HepG2 (cell line): ENCODE data around the gene CORO7. TPM values are rescaled to one million over a fixed set of nuclear protein-coding genes. Genes with fewer than 3 reads are reported as not detected.

Experiments used
- FOXO1 ChIP-seq: sonication (generic); formaldehyde crosslinking; IDR thresholded peaks from 2 replicates; pipeline ENCODE4 v1.4.0; 2020; ENCODE audit warnings: missing genetic modification reagents
- KDM5A ChIP-seq: fragments of 200-600 bp; sonication (generic); IDR thresholded peaks from 2 replicates; pipeline ENCODE4 v1.7.0; 2018; ENCODE audit warnings: antibody characterized with exemption, mild to moderate bottlenecking, low read length, borderline replicate concordance
- KLF9 ChIP-seq: IDR thresholded peaks from 2 replicates; pipeline ENCODE4 v1.6.1; 2016; ENCODE audit warnings: low read depth
- KMT2A ChIP-seq: sonication (generic); formaldehyde crosslinking; IDR thresholded peaks from 2 replicates; pipeline ENCODE4 v1.4.0; 2020; ENCODE audit warnings: missing genetic modification reagents
- MTA3 ChIP-seq: sonication (generic); formaldehyde crosslinking; IDR thresholded peaks from 2 replicates; pipeline ENCODE4 v1.4.0; 2020; ENCODE audit warnings: missing genetic modification reagents
- NCOR1 ChIP-seq: fragments of 200-600 bp; sonication (generic); IDR thresholded peaks from 2 replicates; pipeline ENCODE4 v1.7.0; 2017; ENCODE audit warnings: antibody characterized with exemption, low read length, borderline replicate concordance
- SIX4 ChIP-seq: sonication (generic); formaldehyde crosslinking; IDR thresholded peaks from 2 replicates; pipeline ENCODE4 v1.4.0; 2020; ENCODE audit warnings: missing genetic modification reagents
- ZC3H4 ChIP-seq: sonication (generic); formaldehyde crosslinking; IDR thresholded peaks from 2 replicates; pipeline ENCODE4 v1.4.0; 2020; ENCODE audit warnings: missing genetic modification reagents, borderline replicate concordance
- ZNF296 ChIP-seq: sonication (generic); formaldehyde crosslinking; conservative IDR thresholded peaks from 2 replicates; pipeline ENCODE4 v1.5.0; 2020; ENCODE audit warnings: mild to moderate bottlenecking, missing genetic modification reagents
- ZNF3 ChIP-seq: IDR thresholded peaks from 2 replicates; pipeline ENCODE4 v1.7.0; 2017; ENCODE audit warnings: inconsistent platforms
- ZNF333 ChIP-seq: sonication (generic); formaldehyde crosslinking; IDR thresholded peaks from 2 replicates; pipeline ENCODE4 v1.4.0; 2020; ENCODE audit warnings: mild to moderate bottlenecking, missing genetic modification reagents, borderline replicate concordance
- ZNF687 ChIP-seq: sonication (generic); formaldehyde crosslinking; IDR thresholded peaks from 2 replicates; pipeline ENCODE4 v1.5.1; 2020; ENCODE audit warnings: mild to moderate bottlenecking, missing genetic modification reagents, moderate library complexity
- polyA plus RNA-seq, 8 experiments: library from polyadenylated mRNA; depleted of rRNA in 3 of 8; stranded (reverse) in 7 of 8; unstranded in 1 of 8; fragments of >200 nt; fragmentation: Illumina TruSeq in 4 of 8; extraction: Trizol in 4 of 8; gene quantifications; 2 replicates each; pipeline versions ENCODE4 v1.2.1 to v1.2.3, GENCODE V29; 2011 to 2016; ENCODE audit warnings: low read depth in 4 of 8, missing spikeins in 1 of 8, mixed read lengths in 1 of 8; ENCODE audit not compliant: insufficient read depth in 1 of 8
- total RNA-seq, 5 experiments: library from RNA; depleted of rRNA; stranded (reverse); fragments of >200 nt; fragmentation: Illumina TruSeq; extraction: Trizol; gene quantifications; 2 replicates each; pipeline ENCODE4 v1.2.3, GENCODE V29; 2016; ENCODE audit warnings: low read depth in 1 of 5
- TF ChIP-seq, protein P1 (sequence below): sonication (generic); formaldehyde crosslinking; IDR thresholded peaks from 2 replicates; pipeline ENCODE4 v1.4.0; 2020; ENCODE audit warnings: missing genetic modification reagents
- TF ChIP-seq, protein P2 (sequence below): sonication (generic); formaldehyde crosslinking; IDR thresholded peaks from 2 replicates; pipeline ENCODE4 v1.8.0; 2022; ENCODE audit warnings: missing genetic modification reagents, low read depth, mild to moderate bottlenecking, borderline replicate concordance
- TF ChIP-seq, protein P3 (sequence below): sonication (generic); formaldehyde crosslinking; IDR thresholded peaks from 2 replicates; pipeline ENCODE4 v1.8.1; 2022; ENCODE audit warnings: low read depth, mild to moderate bottlenecking, missing genetic modification reagents

CORO7 gene
- total and polyA plus RNA-seq, 2 of the 13 experiments (the other 11 are each of a cell fraction or from before 2014, with no cell fraction given): 9.9 to 14.3 TPM

DNA sequence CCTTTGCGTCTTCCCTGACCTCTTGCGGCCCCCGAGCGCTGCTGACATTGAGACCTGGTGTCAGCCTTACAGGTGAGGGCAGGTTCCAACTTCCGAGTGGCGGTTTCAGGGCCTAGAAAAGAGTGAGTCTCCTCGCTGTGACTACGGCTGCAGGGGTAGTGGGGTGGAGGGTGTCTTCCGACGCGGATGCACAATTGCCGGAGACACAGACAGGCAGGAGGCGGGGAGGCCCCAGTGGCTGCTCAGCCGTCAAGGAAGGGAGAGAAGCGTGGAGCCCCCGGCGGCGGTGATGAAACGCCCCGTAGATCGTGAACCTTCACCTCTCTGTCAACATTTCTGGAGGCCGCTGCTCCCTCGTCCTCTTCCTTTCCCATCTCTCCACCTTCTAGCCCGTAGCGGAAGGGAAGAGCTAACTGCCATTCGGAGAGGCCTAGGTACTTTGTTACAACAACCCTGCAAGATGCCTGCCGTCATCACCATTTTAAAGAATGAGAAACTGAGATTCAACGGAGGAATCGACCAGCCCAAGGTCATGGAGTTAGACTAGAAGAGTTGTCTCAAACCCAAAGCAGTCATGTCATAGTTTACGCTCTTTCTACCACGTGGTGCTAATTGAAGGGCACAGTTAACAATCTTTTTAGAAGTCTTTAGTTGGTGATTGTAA lies 9.8 kb upstream of the CORO7 start (continued):
- TF ChIP-seq ZNF3 (no peak; the same call in 1 of the 2 replicates), ZNF687 (peak; percentile 94), MTA3 (CRISPR knock-in tag) (no peak), KDM5A (peak; percentile 83), FOXO1 (CRISPR knock-in tag) (peak; percentile 69; the same call in 1 of the 2 replicates), NCOR1 (no peak; the same call in 1 of the 2 replicates), ZNF296 (CRISPR knock-in tag) (no peak), ZNF333 (CRISPR knock-in tag) (0 out of 2 replicates have a peak, but pooled peaks have one; percentile 50), KLF9 (no peak), ZC3H4 (peak; percentile 45; the same call in 1 of the 2 replicates), SIX4 (CRISPR knock-in tag) (peak; percentile 54; the same call in 1 of the 2 replicates), KMT2A (CRISPR knock-in tag) (peak; percentile 52)
- TF ChIP-seq, protein P1, sequence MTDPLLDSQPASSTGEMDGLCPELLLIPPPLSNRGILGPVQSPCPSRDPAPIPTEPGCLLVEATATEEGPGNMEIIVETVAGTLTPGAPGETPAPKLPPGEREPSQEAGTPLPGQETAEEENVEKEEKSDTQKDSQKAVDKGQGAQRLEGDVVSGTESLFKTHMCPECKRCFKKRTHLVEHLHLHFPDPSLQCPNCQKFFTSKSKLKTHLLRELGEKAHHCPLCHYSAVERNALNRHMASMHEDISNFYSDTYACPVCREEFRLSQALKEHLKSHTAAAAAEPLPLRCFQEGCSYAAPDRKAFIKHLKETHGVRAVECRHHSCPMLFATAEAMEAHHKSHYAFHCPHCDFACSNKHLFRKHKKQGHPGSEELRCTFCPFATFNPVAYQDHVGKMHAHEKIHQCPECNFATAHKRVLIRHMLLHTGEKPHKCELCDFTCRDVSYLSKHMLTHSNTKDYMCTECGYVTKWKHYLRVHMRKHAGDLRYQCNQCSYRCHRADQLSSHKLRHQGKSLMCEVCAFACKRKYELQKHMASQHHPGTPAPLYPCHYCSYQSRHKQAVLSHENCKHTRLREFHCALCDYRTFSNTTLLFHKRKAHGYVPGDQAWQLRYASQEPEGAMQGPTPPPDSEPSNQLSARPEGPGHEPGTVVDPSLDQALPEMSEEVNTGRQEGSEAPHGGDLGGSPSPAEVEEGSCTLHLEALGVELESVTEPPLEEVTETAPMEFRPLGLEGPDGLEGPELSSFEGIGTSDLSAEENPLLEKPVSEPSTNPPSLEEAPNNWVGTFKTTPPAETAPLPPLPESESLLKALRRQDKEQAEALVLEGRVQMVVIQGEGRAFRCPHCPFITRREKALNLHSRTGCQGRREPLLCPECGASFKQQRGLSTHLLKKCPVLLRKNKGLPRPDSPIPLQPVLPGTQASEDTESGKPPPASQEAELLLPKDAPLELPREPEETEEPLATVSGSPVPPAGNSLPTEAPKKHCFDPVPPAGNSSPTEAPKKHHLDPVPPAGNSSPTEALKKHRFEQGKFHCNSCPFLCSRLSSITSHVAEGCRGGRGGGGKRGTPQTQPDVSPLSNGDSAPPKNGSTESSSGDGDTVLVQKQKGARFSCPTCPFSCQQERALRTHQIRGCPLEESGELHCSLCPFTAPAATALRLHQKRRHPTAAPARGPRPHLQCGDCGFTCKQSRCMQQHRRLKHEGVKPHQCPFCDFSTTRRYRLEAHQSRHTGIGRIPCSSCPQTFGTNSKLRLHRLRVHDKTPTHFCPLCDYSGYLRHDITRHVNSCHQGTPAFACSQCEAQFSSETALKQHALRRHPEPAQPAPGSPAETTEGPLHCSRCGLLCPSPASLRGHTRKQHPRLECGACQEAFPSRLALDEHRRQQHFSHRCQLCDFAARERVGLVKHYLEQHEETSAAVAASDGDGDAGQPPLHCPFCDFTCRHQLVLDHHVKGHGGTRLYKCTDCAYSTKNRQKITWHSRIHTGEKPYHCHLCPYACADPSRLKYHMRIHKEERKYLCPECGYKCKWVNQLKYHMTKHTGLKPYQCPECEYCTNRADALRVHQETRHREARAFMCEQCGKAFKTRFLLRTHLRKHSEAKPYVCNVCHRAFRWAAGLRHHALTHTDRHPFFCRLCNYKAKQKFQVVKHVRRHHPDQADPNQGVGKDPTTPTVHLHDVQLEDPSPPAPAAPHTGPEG: peak; percentile 8; the same call in 1 of the 2 replicates
- TF ChIP-seq, protein P2, sequence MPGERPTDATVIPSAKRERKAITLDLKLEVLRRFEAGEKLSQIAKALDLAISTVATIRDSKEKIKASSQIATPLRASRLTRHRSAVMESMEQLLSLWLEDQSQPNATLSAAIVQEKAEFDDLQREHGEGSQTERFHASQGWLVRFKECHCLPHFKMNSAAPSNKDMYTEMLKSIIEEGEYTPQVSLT: no peak
- TF ChIP-seq, protein P3, sequence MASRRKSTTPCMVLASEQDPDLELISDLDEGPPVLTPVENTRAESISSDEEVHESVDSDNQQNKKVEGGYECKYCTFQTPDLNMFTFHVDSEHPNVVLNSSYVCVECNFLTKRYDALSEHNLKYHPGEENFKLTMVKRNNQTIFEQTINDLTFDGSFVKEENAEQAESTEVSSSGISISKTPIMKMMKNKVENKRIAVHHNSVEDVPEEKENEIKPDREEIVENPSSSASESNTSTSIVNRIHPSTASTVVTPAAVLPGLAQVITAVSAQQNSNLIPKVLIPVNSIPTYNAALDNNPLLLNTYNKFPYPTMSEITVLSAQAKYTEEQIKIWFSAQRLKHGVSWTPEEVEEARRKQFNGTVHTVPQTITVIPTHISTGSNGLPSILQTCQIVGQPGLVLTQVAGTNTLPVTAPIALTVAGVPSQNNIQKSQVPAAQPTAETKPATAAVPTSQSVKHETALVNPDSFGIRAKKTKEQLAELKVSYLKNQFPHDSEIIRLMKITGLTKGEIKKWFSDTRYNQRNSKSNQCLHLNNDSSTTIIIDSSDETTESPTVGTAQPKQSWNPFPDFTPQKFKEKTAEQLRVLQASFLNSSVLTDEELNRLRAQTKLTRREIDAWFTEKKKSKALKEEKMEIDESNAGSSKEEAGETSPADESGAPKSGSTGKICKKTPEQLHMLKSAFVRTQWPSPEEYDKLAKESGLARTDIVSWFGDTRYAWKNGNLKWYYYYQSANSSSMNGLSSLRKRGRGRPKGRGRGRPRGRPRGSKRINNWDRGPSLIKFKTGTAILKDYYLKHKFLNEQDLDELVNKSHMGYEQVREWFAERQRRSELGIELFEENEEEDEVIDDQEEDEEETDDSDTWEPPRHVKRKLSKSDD (CRISPR knock-in tag): no peak; the same call in 1 of the 2 replicates
